Measurements from ENCODE around the gene RNU6-9.

RNU6-9 gene

DNA sequence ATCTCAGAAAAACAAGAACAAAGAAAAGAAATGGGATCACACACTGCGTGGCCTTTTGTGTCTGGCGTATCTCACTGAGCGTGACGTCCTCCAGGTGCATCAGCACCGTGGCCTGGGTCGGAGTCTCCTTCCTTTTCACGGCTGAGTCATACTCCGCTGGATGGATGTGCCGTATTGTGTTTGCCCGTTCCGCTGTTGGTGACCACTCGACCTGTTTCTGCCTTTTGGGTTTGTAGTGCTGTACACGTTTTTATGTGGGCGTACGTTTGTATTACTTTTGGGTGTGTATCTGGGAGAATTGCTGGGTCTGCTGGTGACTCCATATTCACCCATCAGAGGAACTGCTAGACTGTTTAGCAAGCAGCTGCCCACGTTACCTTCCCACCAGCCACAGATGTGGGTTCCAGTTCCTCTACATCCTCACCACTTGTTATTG is 44.0 kb downstream of the RNU6-9 start:
- peak; percentile 49 for DNase-seq

DNA sequence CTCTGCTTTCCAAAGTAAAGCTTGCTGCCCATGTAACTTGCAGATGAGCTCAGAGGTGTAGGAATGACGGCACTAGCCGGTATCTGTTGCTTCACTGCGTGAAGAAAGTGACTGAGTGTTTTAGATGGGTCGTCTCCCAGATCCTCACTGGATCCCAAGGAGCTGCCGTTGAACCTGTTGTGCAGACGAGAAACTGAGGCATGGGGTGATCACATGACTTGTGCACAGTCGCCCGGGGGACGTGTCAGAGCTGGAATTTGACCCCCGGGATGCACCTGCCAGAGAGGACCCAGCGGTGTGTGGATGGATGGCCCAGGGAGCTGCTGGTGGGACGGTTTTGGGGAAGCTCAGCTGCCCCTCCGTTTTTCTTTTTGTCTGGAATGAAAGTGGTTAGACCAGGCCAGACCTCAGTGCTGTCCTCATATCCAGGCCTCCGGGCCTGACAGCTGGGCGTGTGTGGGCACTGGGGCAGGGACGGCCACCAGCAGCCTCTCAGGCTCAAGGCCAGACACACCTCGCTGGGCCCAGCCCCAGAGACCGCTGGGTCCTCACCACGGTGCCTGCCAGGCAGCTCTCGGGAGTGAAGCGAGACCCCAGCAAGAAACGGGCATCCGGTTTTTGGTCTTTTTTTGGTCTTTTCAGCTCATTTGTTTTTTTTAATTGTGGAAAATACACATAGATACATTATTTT is 45.1 kb downstream of the RNU6-9 start:
- no peak for DNase-seq

DNA sequence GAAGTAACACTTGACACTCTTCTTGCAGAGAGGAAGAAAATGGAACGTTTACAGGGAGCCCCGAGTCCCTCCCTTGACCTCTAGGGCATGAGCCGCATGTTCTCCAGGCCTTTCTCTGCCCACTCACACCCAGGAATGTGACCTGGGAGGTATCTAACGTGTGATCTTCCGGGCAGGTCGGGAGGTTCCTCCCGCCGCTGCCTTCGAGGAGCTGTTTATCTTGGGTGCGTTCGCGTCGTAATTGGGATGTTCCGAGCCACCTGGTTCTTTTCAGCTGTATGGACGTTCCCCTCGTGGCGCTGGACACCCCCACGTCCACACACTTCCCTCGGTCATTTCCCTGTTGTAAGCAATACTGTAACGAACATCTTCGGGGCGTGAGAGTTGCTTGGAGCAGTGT is 46.2 kb downstream of the RNU6-9 start:
- no peak for DNase-seq

DNA sequence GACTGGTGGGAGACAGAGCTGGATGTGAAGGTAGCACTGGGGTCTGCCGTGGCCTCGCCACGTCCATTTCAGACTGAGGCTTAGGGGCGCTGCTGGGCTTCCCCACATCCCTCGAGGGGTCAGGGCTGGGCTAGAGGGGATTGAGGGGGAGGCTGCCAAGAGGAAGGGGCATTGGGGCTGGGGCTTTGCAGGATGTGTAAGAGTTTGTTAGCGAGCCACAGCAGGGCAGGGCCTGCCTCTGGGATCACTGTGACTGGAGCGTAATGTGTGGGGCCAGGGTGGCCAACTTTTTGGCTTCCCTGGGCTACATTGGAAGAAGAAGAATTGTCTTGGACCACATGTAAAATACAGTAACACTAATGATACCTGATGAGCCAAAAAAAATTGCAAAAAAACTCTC is 46.6 kb downstream of the RNU6-9 start:
- no peak for DNase-seq

DNA sequence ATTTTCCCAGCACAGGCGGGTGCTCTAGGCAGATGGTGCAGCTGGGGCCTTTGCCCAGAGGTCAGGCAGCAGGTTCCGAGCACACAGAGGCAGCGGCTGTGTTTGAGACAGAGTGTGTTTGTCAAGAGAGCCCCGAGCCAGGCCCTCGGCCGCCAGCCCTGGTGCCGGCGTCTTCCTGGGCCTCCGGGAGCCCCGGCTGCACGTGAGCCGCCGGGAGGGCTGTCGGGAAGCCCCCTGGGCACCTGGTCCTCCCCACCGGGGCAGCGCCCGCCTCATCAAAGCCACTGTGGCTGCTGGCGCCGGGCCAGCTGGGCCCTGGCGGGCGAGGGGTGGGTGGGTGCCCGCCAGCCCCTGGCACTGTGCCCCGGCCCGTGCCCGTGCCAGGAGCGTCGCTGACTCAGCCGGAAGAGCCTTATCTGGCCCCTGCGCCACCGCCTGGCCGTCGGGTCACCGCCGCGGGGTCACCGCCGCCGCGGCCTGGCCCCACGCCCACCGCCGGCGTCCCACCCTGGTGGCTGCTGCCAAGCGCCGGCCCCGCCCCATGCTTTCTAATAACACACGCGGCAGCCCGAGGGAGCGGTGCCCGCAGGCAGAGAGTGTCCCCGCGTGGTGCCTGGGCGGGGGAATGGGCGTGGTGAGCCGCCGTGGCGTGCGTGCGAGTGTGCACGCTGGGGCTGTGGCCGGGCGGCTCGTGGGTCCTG is 47.5 kb downstream of the RNU6-9 start:
- DNase-seq = peak; percentile 65

DNA sequence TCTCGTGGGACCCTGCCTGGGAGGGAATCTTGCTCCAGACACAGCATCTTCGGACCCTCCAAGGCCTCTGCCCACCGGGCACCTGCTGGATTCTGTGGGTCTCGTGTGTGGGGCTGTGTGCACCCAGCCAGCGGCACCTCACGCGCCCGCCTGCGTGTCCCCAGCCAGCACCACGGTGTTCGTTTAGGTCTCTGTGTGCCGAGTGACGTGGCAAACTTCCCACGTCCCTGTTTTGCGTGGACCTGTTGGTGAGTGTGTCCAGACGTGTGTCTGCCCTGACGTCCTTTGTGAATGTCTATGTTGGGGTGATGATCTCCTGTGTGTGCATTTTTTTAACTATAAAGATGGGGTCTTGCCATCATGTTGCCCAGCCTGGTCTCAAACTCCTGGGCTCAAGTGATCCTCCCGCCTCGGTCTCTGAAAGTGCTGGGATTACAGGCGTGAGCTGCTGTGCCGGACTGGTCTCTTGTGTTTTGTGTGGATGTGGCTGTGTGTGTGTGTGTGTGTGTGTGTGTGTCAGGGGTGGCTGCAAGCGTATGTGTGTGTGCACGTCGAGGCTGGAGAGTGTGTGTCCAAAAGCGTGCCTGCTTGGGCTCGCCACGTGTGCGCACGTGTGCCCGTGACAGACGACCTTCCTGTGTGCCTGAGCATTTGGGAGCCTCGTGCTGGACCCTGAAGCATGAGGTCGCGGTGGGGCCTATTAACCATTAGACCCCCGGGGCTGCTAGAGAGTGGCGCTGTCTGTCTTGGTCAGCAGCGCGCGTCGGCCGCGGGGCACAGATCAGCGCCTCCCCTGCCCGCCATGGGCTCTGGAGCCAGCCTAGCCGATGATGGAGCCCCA is 48.2 kb downstream of the RNU6-9 start:
- no peak for DNase-seq

DNA sequence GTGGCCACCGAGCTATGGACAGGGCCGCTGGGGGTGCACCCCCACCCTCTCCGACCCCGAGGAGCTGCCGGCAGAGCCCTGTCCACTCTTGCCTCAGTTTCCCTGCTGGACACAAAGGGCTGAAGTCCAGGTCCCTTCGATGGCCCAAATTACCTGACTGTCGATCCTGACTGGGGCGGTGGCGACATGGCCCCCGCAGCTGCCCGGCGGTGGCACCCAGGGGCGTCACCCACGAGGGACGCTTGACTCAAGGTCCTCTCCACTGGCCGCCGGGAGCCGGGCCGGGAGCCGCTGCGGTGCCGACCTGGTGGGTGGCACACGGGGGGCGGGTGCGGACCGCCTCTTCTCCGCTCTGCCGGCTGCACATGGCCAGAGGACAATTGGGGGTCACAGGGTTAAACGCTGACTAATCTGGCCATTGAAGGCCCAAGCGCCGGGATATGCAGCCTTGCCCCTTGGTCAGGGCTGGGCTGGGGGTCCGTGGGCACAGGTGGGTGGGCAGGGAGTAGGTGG is 48.9 kb downstream of the RNU6-9 start:
- no peak for DNase-seq
